ENCODE results near the gene PARP11.

Gene PARP11

GRCh38 chr12:3790642-3791041, 82.6 kb downstream of the PARP11 start:
- DNase-seq = no peak
- Histone ChIP-seq H3K4me2 (ENCODE audit: insufficient read depth, low read length) (no peak overlapping the region), H3K36me3 (ENCODE audit: insufficient read depth, low read length) (no peaks in the 10 kb centered on the region), H3K27me3 (ENCODE audit: insufficient read depth, low read length, poor library complexity) (no peaks in the 10 kb centered on the region), H3K79me2 (ENCODE audit: insufficient read depth, low read length) (no peaks in the 10 kb centered on the region), H3K4me1 (ENCODE audit: insufficient read depth, low read length) (no peaks in the 10 kb centered on the region), H3K4me3 (ENCODE audit: low read depth in 1 of 2, low read length in 2 of 2) (no peak overlapping the region), H3K27ac (ENCODE audit: low read length) (no peak overlapping the region), H3K9me3 (ENCODE audit: insufficient read depth, low read length, severe bottlenecking) (no peaks in the 10 kb centered on the region), H2AFZ (ENCODE audit: low read depth, low read length) (no peak overlapping the region), H4K20me1 (ENCODE audit: insufficient read depth, low read length) (no peaks in the 10 kb centered on the region), H3K9ac (ENCODE audit: low read depth, low read length) (no peak overlapping the region)
- TF ChIP-seq, protein P1, sequence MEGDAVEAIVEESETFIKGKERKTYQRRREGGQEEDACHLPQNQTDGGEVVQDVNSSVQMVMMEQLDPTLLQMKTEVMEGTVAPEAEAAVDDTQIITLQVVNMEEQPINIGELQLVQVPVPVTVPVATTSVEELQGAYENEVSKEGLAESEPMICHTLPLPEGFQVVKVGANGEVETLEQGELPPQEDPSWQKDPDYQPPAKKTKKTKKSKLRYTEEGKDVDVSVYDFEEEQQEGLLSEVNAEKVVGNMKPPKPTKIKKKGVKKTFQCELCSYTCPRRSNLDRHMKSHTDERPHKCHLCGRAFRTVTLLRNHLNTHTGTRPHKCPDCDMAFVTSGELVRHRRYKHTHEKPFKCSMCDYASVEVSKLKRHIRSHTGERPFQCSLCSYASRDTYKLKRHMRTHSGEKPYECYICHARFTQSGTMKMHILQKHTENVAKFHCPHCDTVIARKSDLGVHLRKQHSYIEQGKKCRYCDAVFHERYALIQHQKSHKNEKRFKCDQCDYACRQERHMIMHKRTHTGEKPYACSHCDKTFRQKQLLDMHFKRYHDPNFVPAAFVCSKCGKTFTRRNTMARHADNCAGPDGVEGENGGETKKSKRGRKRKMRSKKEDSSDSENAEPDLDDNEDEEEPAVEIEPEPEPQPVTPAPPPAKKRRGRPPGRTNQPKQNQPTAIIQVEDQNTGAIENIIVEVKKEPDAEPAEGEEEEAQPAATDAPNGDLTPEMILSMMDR (IDR thresholded peaks at IDR 0.05; ENCODE audit: borderline replicate concordance, extremely low read depth, low read length, poor library complexity, severe bottlenecking) = no peak
- no peak for TF ChIP-seq EZH2 (IDR thresholded peaks at IDR 0.05; ENCODE audit: borderline replicate concordance, low read depth, low read length, severe bottlenecking)
- ATAC-seq (ENCODE audit: insufficient read depth, low read depth) = no peak

DNA sequence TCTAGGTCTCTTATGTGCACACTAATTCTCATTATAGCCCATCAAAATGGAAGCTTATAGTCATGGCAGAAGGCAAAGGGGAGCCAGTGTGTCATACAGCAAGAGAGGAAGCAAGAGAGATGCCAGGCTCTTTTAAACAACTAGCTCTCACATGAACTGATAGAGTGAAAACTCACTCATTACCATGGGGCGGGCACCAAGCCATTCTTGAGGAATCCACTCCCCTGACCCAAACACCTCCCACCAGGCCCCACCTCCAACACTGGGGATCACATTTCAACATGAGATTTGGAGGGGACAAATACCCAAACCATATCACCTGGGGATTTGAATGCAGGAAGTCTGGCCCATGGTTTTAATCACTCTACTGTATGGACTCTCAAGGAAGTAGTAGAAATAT, 83.4 kb downstream of the PARP11 start:
- TF ChIP-seq, protein P1 (IDR thresholded peaks at IDR 0.05; ENCODE audit: borderline replicate concordance, extremely low read depth, low read length, poor library complexity, severe bottlenecking) = no peak
- no peak for TF ChIP-seq EZH2 (IDR thresholded peaks at IDR 0.05; ENCODE audit: borderline replicate concordance, low read depth, low read length, severe bottlenecking)
- Histone ChIP-seq H3K27ac (ENCODE audit: low read length) (no peak overlapping the region), H3K4me3 (ENCODE audit: low read depth in 1 of 2, low read length in 2 of 2) (no peak overlapping the region), H3K9ac (ENCODE audit: low read depth, low read length) (no peak overlapping the region), H3K9me3 (ENCODE audit: insufficient read depth, low read length, severe bottlenecking) (no peaks in the 10 kb centered on the region), H2AFZ (ENCODE audit: low read depth, low read length) (no peak overlapping the region), H3K27me3 (ENCODE audit: insufficient read depth, low read length, poor library complexity) (no peaks in the 10 kb centered on the region), H3K79me2 (ENCODE audit: insufficient read depth, low read length) (no peaks in the 10 kb centered on the region), H3K36me3 (ENCODE audit: insufficient read depth, low read length) (no peaks in the 10 kb centered on the region), H3K4me1 (ENCODE audit: insufficient read depth, low read length) (no peaks in the 10 kb centered on the region), H3K4me2 (ENCODE audit: insufficient read depth, low read length) (no peak overlapping the region), H4K20me1 (ENCODE audit: insufficient read depth, low read length) (no peaks in the 10 kb centered on the region)
- DNase-seq = no peak
- ATAC-seq (ENCODE audit: insufficient read depth, low read depth) = no peak

DNA sequence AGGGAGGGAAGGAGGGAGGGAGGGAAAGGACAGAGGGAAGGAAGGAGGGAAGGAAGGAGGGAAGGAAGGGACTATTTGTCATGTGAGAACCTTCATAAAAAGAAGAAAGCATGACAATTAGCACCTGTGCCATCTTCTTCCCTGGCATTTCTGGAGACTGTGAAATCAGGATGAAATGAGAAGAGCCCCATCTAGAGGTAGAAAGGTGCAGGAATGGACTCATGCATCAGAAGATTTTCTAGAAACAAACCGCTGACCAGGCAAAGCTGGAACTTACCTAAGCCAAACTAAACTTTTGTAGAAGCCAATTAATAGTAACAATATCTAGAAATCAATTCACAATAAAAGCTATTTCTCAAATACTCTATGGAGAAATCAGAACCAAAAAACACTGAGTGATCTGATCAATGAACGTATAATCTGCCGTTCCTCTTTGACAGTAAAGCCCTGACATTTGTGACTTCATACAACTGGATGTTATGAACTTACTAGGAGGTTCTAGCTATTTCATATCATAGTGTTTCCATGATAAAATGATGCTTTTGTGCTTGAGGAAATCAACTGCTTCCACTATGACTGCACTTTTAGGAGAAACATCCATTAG, 95.9 kb downstream of the PARP11 start:
- TF ChIP-seq, protein P1 (IDR thresholded peaks at IDR 0.05; ENCODE audit: borderline replicate concordance, extremely low read depth, low read length, poor library complexity, severe bottlenecking) = peak; percentile 82
- TF ChIP-seq EZH2 (IDR thresholded peaks at IDR 0.05; ENCODE audit: borderline replicate concordance, low read depth, low read length, severe bottlenecking) = no peak
- no peak overlapping the region for H2AFZ ChIP-seq (ENCODE audit: low read depth, low read length)
- H3K36me3 ChIP-seq (ENCODE audit: insufficient read depth, low read length) = no peaks in the 10 kb centered on the region
- H3K27ac ChIP-seq (ENCODE audit: low read length) = no peak overlapping the region
- H3K4me1 ChIP-seq (ENCODE audit: insufficient read depth, low read length) = peaks cover 5% of the 10 kb centered on the region
- H4K20me1 ChIP-seq (ENCODE audit: insufficient read depth, low read length) = no peaks in the 10 kb centered on the region
- peak; percentile 14 for DNase-seq
- no peak overlapping the region for H3K4me3 ChIP-seq (ENCODE audit: low read depth in 1 of 2, low read length in 2 of 2)
- no peaks in the 10 kb centered on the region for H3K79me2 ChIP-seq (ENCODE audit: insufficient read depth, low read length)
- peak; percentile 62; the same call in 1 of the 3 replicates for ATAC-seq (ENCODE audit: insufficient read depth, low read depth)
- no peak overlapping the region for H3K9ac ChIP-seq (ENCODE audit: low read depth, low read length)
- no peaks in the 10 kb centered on the region for H3K9me3 ChIP-seq (ENCODE audit: insufficient read depth, low read length, severe bottlenecking)
- H3K27me3 ChIP-seq (ENCODE audit: insufficient read depth, low read length, poor library complexity) = no peaks in the 10 kb centered on the region
- no peak overlapping the region for H3K4me2 ChIP-seq (ENCODE audit: insufficient read depth, low read length)

Data from DND-41 (cell line).